ENCODE results near the gene YWHAG. TPM values are rescaled to one million over a fixed set of nuclear protein-coding genes. Genes with fewer than 3 reads are reported as not detected.

The YWHAG gene
- total RNA-seq, 1 experiment from 2014 or later, result 192 TPM

- TF ChIP-seq RELA (CRISPR knock-in tag; IDR thresholded peaks at IDR 0.05; ENCODE audit: borderline replicate concordance), result no peak
- TF ChIP-seq ELF4 (CRISPR knock-in tag; IDR thresholded peaks at IDR 0.05; ENCODE audit: low read depth), result no peak
- TF ChIP-seq GRHL2 (CRISPR knock-in tag; IDR thresholded peaks at IDR 0.05; ENCODE audit: insufficient replicate concordance, severe bottlenecking), result no peak
- no peak for TF ChIP-seq STAT6 (CRISPR knock-in tag; conservative IDR thresholded peaks at IDR 0.05; ENCODE audit: low read depth)
- TF ChIP-seq HMGA2 (CRISPR knock-in tag; IDR thresholded peaks at IDR 0.05), result no peak
- no peak for TF ChIP-seq JAZF1 (CRISPR knock-in tag; IDR thresholded peaks at IDR 0.05)
- TF ChIP-seq, protein P1, sequence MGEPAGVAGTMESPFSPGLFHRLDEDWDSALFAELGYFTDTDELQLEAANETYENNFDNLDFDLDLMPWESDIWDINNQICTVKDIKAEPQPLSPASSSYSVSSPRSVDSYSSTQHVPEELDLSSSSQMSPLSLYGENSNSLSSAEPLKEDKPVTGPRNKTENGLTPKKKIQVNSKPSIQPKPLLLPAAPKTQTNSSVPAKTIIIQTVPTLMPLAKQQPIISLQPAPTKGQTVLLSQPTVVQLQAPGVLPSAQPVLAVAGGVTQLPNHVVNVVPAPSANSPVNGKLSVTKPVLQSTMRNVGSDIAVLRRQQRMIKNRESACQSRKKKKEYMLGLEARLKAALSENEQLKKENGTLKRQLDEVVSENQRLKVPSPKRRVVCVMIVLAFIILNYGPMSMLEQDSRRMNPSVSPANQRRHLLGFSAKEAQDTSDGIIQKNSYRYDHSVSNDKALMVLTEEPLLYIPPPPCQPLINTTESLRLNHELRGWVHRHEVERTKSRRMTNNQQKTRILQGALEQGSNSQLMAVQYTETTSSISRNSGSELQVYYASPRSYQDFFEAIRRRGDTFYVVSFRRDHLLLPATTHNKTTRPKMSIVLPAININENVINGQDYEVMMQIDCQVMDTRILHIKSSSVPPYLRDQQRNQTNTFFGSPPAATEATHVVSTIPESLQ (CRISPR knock-in tag; IDR thresholded peaks at IDR 0.05), result no peak
- TF ChIP-seq HMGXB4 (CRISPR knock-in tag; IDR thresholded peaks at IDR 0.05), result no peak
- TF ChIP-seq, protein P2, sequence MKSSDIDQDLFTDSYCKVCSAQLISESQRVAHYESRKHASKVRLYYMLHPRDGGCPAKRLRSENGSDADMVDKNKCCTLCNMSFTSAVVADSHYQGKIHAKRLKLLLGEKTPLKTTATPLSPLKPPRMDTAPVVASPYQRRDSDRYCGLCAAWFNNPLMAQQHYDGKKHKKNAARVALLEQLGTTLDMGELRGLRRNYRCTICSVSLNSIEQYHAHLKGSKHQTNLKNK (CRISPR knock-in tag; IDR thresholded peaks at IDR 0.05), result no peak
Measured at GRCh38 chr7:76304888-76305375, 53.9 kb downstream of the YWHAG start (continued).

GRCh38 chr7:76303202-76304147, 55.3 kb downstream of the YWHAG start:
- ChIA-PET CTCF (interaction anchor here (0.9 to 4.8 kb wide), 6 partner anchors 9 to 137 kb away, joined by 5 to 30 read pairs (median 7); no protein-coding TSS in a partner anchor), POLR2A (interaction anchor here (0.6 to 2.2 kb wide), 7 partner anchors 9 to 137 kb away, joined by 3 to 9 read pairs (median 5); no protein-coding TSS in a partner anchor)
- Mint-ChIP-seq H3K4me1 (peaks cover 23% of the 10 kb centered on the region), H3K9me3 (peaks cover 3% of the 10 kb centered on the region; the same call in 1 of the 2 replicates), H3K36me3 (peaks cover 8% of the 10 kb centered on the region), H3K27ac (peak overlapping the region; percentile 72), H3K4me3 (peak overlapping the region; percentile 82), H3K27me3 (ENCODE audit: low read depth) (peaks cover 21% of the 10 kb centered on the region)
- peak; percentile 95 for DNase-seq (ENCODE audit: low spot score)
- ATAC-seq, result peak; percentile 87
- TF ChIP-seq, protein P3, sequence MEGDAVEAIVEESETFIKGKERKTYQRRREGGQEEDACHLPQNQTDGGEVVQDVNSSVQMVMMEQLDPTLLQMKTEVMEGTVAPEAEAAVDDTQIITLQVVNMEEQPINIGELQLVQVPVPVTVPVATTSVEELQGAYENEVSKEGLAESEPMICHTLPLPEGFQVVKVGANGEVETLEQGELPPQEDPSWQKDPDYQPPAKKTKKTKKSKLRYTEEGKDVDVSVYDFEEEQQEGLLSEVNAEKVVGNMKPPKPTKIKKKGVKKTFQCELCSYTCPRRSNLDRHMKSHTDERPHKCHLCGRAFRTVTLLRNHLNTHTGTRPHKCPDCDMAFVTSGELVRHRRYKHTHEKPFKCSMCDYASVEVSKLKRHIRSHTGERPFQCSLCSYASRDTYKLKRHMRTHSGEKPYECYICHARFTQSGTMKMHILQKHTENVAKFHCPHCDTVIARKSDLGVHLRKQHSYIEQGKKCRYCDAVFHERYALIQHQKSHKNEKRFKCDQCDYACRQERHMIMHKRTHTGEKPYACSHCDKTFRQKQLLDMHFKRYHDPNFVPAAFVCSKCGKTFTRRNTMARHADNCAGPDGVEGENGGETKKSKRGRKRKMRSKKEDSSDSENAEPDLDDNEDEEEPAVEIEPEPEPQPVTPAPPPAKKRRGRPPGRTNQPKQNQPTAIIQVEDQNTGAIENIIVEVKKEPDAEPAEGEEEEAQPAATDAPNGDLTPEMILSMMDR (IDR thresholded peaks at IDR 0.05), result no peak
- peak; percentile 73 for TF ChIP-seq MYBL2 (CRISPR knock-in tag; IDR thresholded peaks at IDR 0.05)
- no peak for TF ChIP-seq CREB1 (CRISPR knock-in tag; IDR thresholded peaks at IDR 0.05)
- no peak for TF ChIP-seq NR2C2 (CRISPR knock-in tag; IDR thresholded peaks at IDR 0.05)
- 0 out of 2 replicates have a peak, but pooled peaks have one; percentile 29 for TF ChIP-seq KAT7 (CRISPR knock-in tag; IDR thresholded peaks at IDR 0.05; ENCODE audit: borderline replicate concordance)
- TF ChIP-seq AR (CRISPR knock-in tag; IDR thresholded peaks at IDR 0.05), result no peak
- TF ChIP-seq ATF2 (CRISPR knock-in tag; IDR thresholded peaks at IDR 0.05; ENCODE audit: borderline replicate concordance, low read depth), result 0 out of 2 replicates have a peak, but pooled peaks have one; percentile 57
- TF ChIP-seq TP53 (CRISPR knock-in tag; IDR thresholded peaks at IDR 0.05), result no peak
- TF ChIP-seq GTF2I (CRISPR knock-in tag; conservative IDR thresholded peaks at IDR 0.05), result peak; percentile 75; the same call in 1 of the 2 replicates
- TF ChIP-seq SMAD4 (CRISPR knock-in tag; IDR thresholded peaks at IDR 0.05), result no peak
- peak; percentile 89 for TF ChIP-seq NFE2L1 (CRISPR knock-in tag; IDR thresholded peaks at IDR 0.05)
